HEK293T (cell line): ENCODE measurements around the gene YBX1.

Experiments used
- CTCF ChIA-PET: fragments of 350-600 bp; formaldehyde crosslinking; extraction: SDS; loops from one replicate; lab custom pipeline; 2021; ENCODE audit warnings: antibody characterized with exemption, inconsistent platforms; lab: Yijun Ruan, JAX
- POLR2A ChIA-PET: fragments of 350-600 bp; formaldehyde crosslinking; extraction: SDS; loops from one replicate; lab custom pipeline; 2020; ENCODE audit warnings: antibody characterized with exemption, inconsistent platforms; lab: Yijun Ruan, JAX
- DNase-seq: peaks from one replicate; pipeline ENCODE4 v3.0.0; 2012; ENCODE audit warnings: mixed read lengths; ENCODE audit errors: extremely low spot score
- ARNT ChIP-seq: fragments of 450-650 bp; IDR thresholded peaks from 2 replicates; pipeline ENCODE4 v1.6.1; 2017; ENCODE audit warnings: mild to moderate bottlenecking
- BHLHE40 ChIP-seq: fragments of 450-650 bp; IDR thresholded peaks from 2 replicates; pipeline ENCODE4 v1.6.1; 2016; ENCODE audit warnings: mild to moderate bottlenecking, moderate library complexity, borderline replicate concordance
- CTBP1 ChIP-seq: fragments of 450-650 bp; IDR thresholded peaks from 2 replicates; pipeline ENCODE4 v1.6.1; 2016; ENCODE audit warnings: borderline replicate concordance
- ELF4 ChIP-seq: fragments of 450-650 bp; IDR thresholded peaks from 2 replicates; pipeline ENCODE4 v1.6.1; 2017; ENCODE audit warnings: antibody characterized with exemption
- FOXA1 ChIP-seq: fragments of 450-650 bp; IDR thresholded peaks from 2 replicates; pipeline ENCODE4 v1.6.1; 2016; ENCODE audit warnings: mild to moderate bottlenecking
- FOXK2 ChIP-seq: fragments of 450-650 bp; IDR thresholded peaks from 2 replicates; pipeline ENCODE4 v1.6.1; 2016; ENCODE audit warnings: mild to moderate bottlenecking
- FOXM1 ChIP-seq: fragments of 450-650 bp; IDR thresholded peaks from 2 replicates; pipeline ENCODE4 v1.6.1; 2017; ENCODE audit warnings: mild to moderate bottlenecking, borderline replicate concordance
- HDGF ChIP-seq: fragments of 450-650 bp; IDR thresholded peaks from 2 replicates; pipeline ENCODE4 v1.6.1; 2017; ENCODE audit warnings: antibody characterized with exemption, borderline replicate concordance
- L3MBTL2 ChIP-seq: fragments of 450-650 bp; conservative IDR thresholded peaks from 2 replicates; pipeline ENCODE4 v1.6.1; 2016; ENCODE audit warnings: mild to moderate bottlenecking
- LEF1 ChIP-seq: fragments of 450-650 bp; IDR thresholded peaks from 2 replicates; pipeline ENCODE4 v1.6.1; 2017; ENCODE audit warnings: mild to moderate bottlenecking, borderline replicate concordance
- NFRKB ChIP-seq: fragments of 450-650 bp; IDR thresholded peaks from 2 replicates; pipeline ENCODE4 v1.6.1; 2016; ENCODE audit warnings: mild to moderate bottlenecking, moderate library complexity
- PKNOX1 ChIP-seq: fragments of 450-650 bp; IDR thresholded peaks from 2 replicates; pipeline ENCODE4 v1.6.1; 2016
- SP1 ChIP-seq: fragments of 450-650 bp; IDR thresholded peaks from 2 replicates; pipeline ENCODE4 v1.6.1; 2017
- SUZ12 ChIP-seq: fragments of 450-650 bp; IDR thresholded peaks from 2 replicates; pipeline ENCODE4 v1.6.1; 2016; ENCODE audit warnings: mild to moderate bottlenecking
- TARDBP ChIP-seq: fragments of 450-650 bp; IDR thresholded peaks from 2 replicates; pipeline ENCODE4 v1.6.1; 2016
- ZNF384 ChIP-seq: fragments of 450-650 bp; IDR thresholded peaks from 2 replicates; pipeline ENCODE4 v1.6.1; 2016

Gene YBX1

GRCh38 chr1:42733415-42734200 lies 51.4 kb downstream of the YBX1 start:
- ChIA-PET CTCF (interaction anchor here (0.6 kb wide), 1 partner anchor 30 kb away, joined by 4 read pairs; no protein-coding TSS in a partner anchor), POLR2A (no interaction called here)
- DNase-seq: no peak
- no peak for TF ChIP-seq PKNOX1
- TF ChIP-seq TARDBP: no peak
- TF ChIP-seq SP1: no peak
- no peak for TF ChIP-seq SUZ12
- no peak for TF ChIP-seq FOXM1
- no peak for TF ChIP-seq CTBP1
- no peak for TF ChIP-seq NFRKB
- no peak for TF ChIP-seq BHLHE40
- TF ChIP-seq ELF4: no peak
- TF ChIP-seq HDGF: no peak
- no peak for TF ChIP-seq L3MBTL2
- TF ChIP-seq FOXK2: no peak
- no peak for TF ChIP-seq LEF1
- TF ChIP-seq ARNT: no peak
- no peak for TF ChIP-seq ZNF384

- no peak for DNase-seq
- TF ChIP-seq BHLHE40 (no peak), FOXM1 (no peak), PKNOX1 (no peak), TARDBP (no peak)
- ChIA-PET CTCF (interaction anchor here (0.6 kb wide), 1 partner anchor 30 kb away, joined by 4 read pairs; no protein-coding TSS in a partner anchor), POLR2A (no interaction called here)
Observed at GRCh38 chr1:42734201-42735035, 52.2 kb downstream of the YBX1 start.

GRCh38 chr1:42735056-42735455 lies 52.8 kb downstream of the YBX1 start:
- ChIA-PET POLR2A (no interaction called here), CTCF (no interaction called here)
- no peak for DNase-seq
- TF ChIP-seq FOXA1: no peak
- TF ChIP-seq ZNF384: no peak
- TF ChIP-seq TARDBP: no peak
- TF ChIP-seq SP1: no peak
- no peak for TF ChIP-seq SUZ12
- no peak for TF ChIP-seq NFRKB
- no peak for TF ChIP-seq ELF4
- no peak for TF ChIP-seq ARNT
- TF ChIP-seq LEF1: no peak
- TF ChIP-seq PKNOX1: no peak

GRCh38 chr1:42735477-42736105 lies 53.4 kb downstream of the YBX1 start:
- no peak for TF ChIP-seq ELF4
- no peak for TF ChIP-seq FOXM1
- no peak for TF ChIP-seq FOXA1
- no peak for TF ChIP-seq SUZ12
- no peak for TF ChIP-seq NFRKB
- no peak for TF ChIP-seq PKNOX1
- no peak for TF ChIP-seq SP1
- TF ChIP-seq CTBP1: no peak
- no peak for TF ChIP-seq ARNT
- TF ChIP-seq L3MBTL2: no peak
- DNase-seq: no peak
- CTCF ChIA-PET: interaction anchor here (0.6 kb wide), 1 partner anchor 217 kb away, joined by 3 read pairs; no protein-coding TSS in a partner anchor
- POLR2A ChIA-PET: no interaction called here

- ChIA-PET CTCF (no interaction called here), POLR2A (no interaction called here)
- peak; percentile 58 for DNase-seq
Observed at GRCh38 chr1:42736152-42736551, 53.9 kb downstream of the YBX1 start.

More at GRCh38 chr1:42736152-42736551, 53.9 kb downstream of the YBX1 start:
- TF ChIP-seq ZNF384 (no peak), SP1 (no peak), ELF4 (no peak), SUZ12 (no peak), TARDBP (no peak), L3MBTL2 (no peak), FOXK2 (no peak), PKNOX1 (no peak), BHLHE40 (no peak), ARNT (no peak), FOXM1 (no peak), HDGF (no peak), LEF1 (no peak), CTBP1 (no peak)
